CD4-positive, CD25-positive, alpha-beta regulatory T cell (primary cell): Measurements from ENCODE around the gene ZC3H4. TPM values are rescaled to one million over a fixed set of nuclear protein-coding genes. Genes with fewer than 3 reads are reported as not detected.
A peak's percentile ranks its signal among the peaks of the same experiment; 100 is the strongest.

Source experiments
- ATAC-seq, 2 donors: fragments of 150-1000 bp; cut with Tn5 transposase; one replicate each; pipeline ENCODE4 v1.10.0; 2021; ENCODE audit warnings: low read depth in 2 of 2, moderate number of reproducible peaks in 2 of 2, moderate library complexity in 1 of 2
- DNase-seq, 3 donors: peaks; one replicate each; pipeline versions ENCODE4 v3.0.0 to v3.0.0-alpha.2; 2012 to 2022; ENCODE audit warnings: mixed read lengths in 1 of 3
- H3K27ac ChIP-seq: one replicate; pipeline ENCODE4 v1.7.0; 2013; ENCODE audit warnings: mild to moderate bottlenecking, low read length; ENCODE audit not compliant: insufficient read depth, poor library complexity, severe bottlenecking
- H3K27me3 ChIP-seq: one replicate; pipeline ENCODE4 v1.7.0; 2013; ENCODE audit warnings: low read length; ENCODE audit not compliant: control insufficient read depth, insufficient read depth
- H3K36me3 ChIP-seq: one replicate; pipeline ENCODE4 v1.7.0; 2013; ENCODE audit warnings: mild to moderate bottlenecking, low read length, moderate library complexity; ENCODE audit not compliant: control insufficient read depth, insufficient read depth
- H3K4me1 ChIP-seq: 2 replicates; pipeline ENCODE4 v1.7.0; 2013; ENCODE audit warnings: mild to moderate bottlenecking, low read length; ENCODE audit not compliant: insufficient read depth, control insufficient read depth, poor library complexity, severe bottlenecking
- H3K4me3 ChIP-seq: one replicate; pipeline ENCODE4 v1.7.0; 2013; ENCODE audit warnings: low read depth, mild to moderate bottlenecking, low read length, moderate library complexity
- H3K9me3 ChIP-seq, 2 experiments: 1 replicate in 1 of 2; 2 replicates in 1 of 2; pipeline ENCODE4 v1.7.0; 2013; ENCODE audit warnings: low read length in 2 of 2, mild to moderate bottlenecking in 1 of 2, moderate library complexity in 1 of 2; ENCODE audit not compliant: control insufficient read depth in 2 of 2
- H3K27ac Mint-ChIP-seq, 3 donors: one replicate each; pipeline ENCODE4 v1.8.0; 2020 to 2022; ENCODE audit warnings: mild to moderate bottlenecking in 3 of 3, mixed read lengths in 3 of 3, moderate library complexity in 2 of 3
- H3K27me3 Mint-ChIP-seq: one replicate; pipeline ENCODE4 v1.8.0; 2022; ENCODE audit warnings: mild to moderate bottlenecking, mixed read lengths
- H3K36me3 Mint-ChIP-seq: one replicate; pipeline ENCODE4 v1.8.0; 2020; ENCODE audit warnings: mixed read lengths
- H3K4me1 Mint-ChIP-seq, 4 donors: one replicate each; pipeline ENCODE4 v1.8.0; 2020 to 2022; ENCODE audit warnings: mixed read lengths in 4 of 4, mild to moderate bottlenecking in 1 of 4
- H3K4me3 Mint-ChIP-seq, 4 donors: one replicate each; pipeline ENCODE4 v1.8.0; 2020 to 2022; ENCODE audit warnings: mild to moderate bottlenecking in 4 of 4, mixed read lengths in 4 of 4, moderate library complexity in 3 of 4
- H3K9me3 Mint-ChIP-seq, 7 donors: one replicate each; pipeline ENCODE4 v1.8.0; 2020 to 2022; ENCODE audit warnings: mixed read lengths in 7 of 7, mild to moderate bottlenecking in 3 of 7, moderate library complexity in 2 of 7
- polyA plus RNA-seq, 4 donors: library from polyadenylated mRNA; unstranded; fragments of 300-500 nt; fragmentation: Illumina TruSeq; gene quantifications; one replicate each; pipeline ENCODE4 v1.2.3, GENCODE V29; 2021
- total RNA-seq: library from RNA; stranded (reverse); gene quantifications from one replicate; pipeline ENCODE4 v1.2.3, GENCODE V29; 2022

Gene ZC3H4
- 84.7 TPM for total RNA-seq
- polyA plus RNA-seq, result under 1 TPM; 0.58 to 0.84 (median 0.69) TPM

- Histone ChIP-seq H3K27me3 (no peaks in the 10 kb centered on the region), H3K9me3 (no peaks in the 10 kb centered on the region), H3K4me3 (peak within 1 kb of the TSS; percentile 95), H3K4me1 (peaks cover 36% of the 10 kb centered on the region), H3K27ac (peak within 1 kb of the TSS; percentile 100), H3K36me3 (peaks cover 5% of the 10 kb centered on the region)
- peaks cover 0 to 3% (median 0%) of the 10 kb centered on the region in 7 donors for H3K9me3 Mint-ChIP-seq
- H3K4me1 Mint-ChIP-seq, result peaks cover 9 to 36% (median 27%) of the 10 kb centered on the region in 4 donors
- peak within 1 kb of the TSS; percentile 99 to 100 (median 99) for H3K27ac Mint-ChIP-seq
- H3K36me3 Mint-ChIP-seq, result peaks cover 19% of the 10 kb centered on the region
- peak; percentile 100 for DNase-seq
- ATAC-seq, result peak; percentile 83 to 86
- peak within 1 kb of the TSS; percentile 90 to 100 (median 99) for H3K4me3 Mint-ChIP-seq
- peaks cover 12% of the 10 kb centered on the region for H3K27me3 Mint-ChIP-seq
These were observed at the start of gene ZC3H4 for GRCh38 chr19:47112997-47113849. Gene ZC3H4, minus strand, starts transcription at chr19:47113776. Its CDS starts 1,192 bp downstream, at chr19:47112584.

- H3K27me3 Mint-ChIP-seq, result no peaks in the 10 kb centered on the region
- Histone ChIP-seq H3K9me3 (no peaks in the 10 kb centered on the region), H3K36me3 (peaks cover 4% of the 10 kb centered on the region), H3K4me3 (no peak overlapping the region), H3K27ac (no peak overlapping the region), H3K4me1 (peaks cover 51% of the 10 kb centered on the region), H3K27me3 (no peaks in the 10 kb centered on the region)
- DNase-seq (no peak), ATAC-seq (no peak)
- H3K4me1 Mint-ChIP-seq, result peaks cover 24 to 57% (median 34%) of the 10 kb centered on the region in 4 donors
- H3K36me3 Mint-ChIP-seq, result peaks cover 12% of the 10 kb centered on the region
- no peaks in the 10 kb centered on the region for H3K9me3 Mint-ChIP-seq
- peak overlapping the region; percentile 20 to 86 (median 66) for H3K27ac Mint-ChIP-seq
- no peak overlapping the region for H3K4me3 Mint-ChIP-seq
These were observed 48.4 kb upstream of the ZC3H4 start for GRCh38 chr19:47161876-47162489.

- H3K4me1 Mint-ChIP-seq, result peaks cover 26 to 72% (median 41%) of the 10 kb centered on the region in 4 donors
- Histone ChIP-seq H3K27me3 (no peaks in the 10 kb centered on the region), H3K9me3 (no peaks in the 10 kb centered on the region), H3K27ac (peak overlapping the region; percentile 78), H3K4me3 (peak overlapping the region; percentile 79), H3K4me1 (peaks cover 66% of the 10 kb centered on the region), H3K36me3 (peaks cover 10% of the 10 kb centered on the region)
- H3K9me3 Mint-ChIP-seq, result no peaks in the 10 kb centered on the region
- H3K27me3 Mint-ChIP-seq, result no peaks in the 10 kb centered on the region
- H3K36me3 Mint-ChIP-seq, result peaks cover 19% of the 10 kb centered on the region
- peak overlapping the region; percentile 87 to 97 (median 91) for H3K27ac Mint-ChIP-seq
- DNase-seq (peak; percentile 24 to 71 (median 61)), ATAC-seq (peak; percentile 84 to 85)
- H3K4me3 Mint-ChIP-seq, result peak overlapping the region; percentile 39 to 86 (median 66)
These were observed 45.4 kb upstream of the ZC3H4 start for GRCh38 chr19:47158879-47159503.

- Mint-ChIP-seq H3K27ac (peak overlapping the region; percentile 87 to 97 (median 91)), H3K4me3 (peak overlapping the region; percentile 39 to 86 (median 71)), H3K9me3 (no peaks in the 10 kb centered on the region), H3K4me1 (peaks cover 26 to 72% (median 41%) of the 10 kb centered on the region in 4 donors), H3K27me3 (no peaks in the 10 kb centered on the region), H3K36me3 (peaks cover 19% of the 10 kb centered on the region)
- Histone ChIP-seq H3K36me3 (peaks cover 13% of the 10 kb centered on the region), H3K4me3 (peak overlapping the region; percentile 79), H3K27me3 (no peaks in the 10 kb centered on the region), H3K27ac (peak overlapping the region; percentile 78), H3K9me3 (no peaks in the 10 kb centered on the region), H3K4me1 (peaks cover 66% of the 10 kb centered on the region)
- ATAC-seq (no peak), DNase-seq (no peak)
These were observed 44.8 kb upstream of the ZC3H4 start for GRCh38 chr19:47158367-47158791.

- H3K4me3 ChIP-seq, result peak overlapping the region; percentile 79
- H3K27ac ChIP-seq, result peak overlapping the region; percentile 78
- Mint-ChIP-seq H3K36me3 (peaks cover 25% of the 10 kb centered on the region), H3K27me3 (no peaks in the 10 kb centered on the region), H3K4me1 (peaks cover 27 to 73% (median 42%) of the 10 kb centered on the region in 4 donors), H3K4me3 (peak overlapping the region in 3 of 4 donors; percentile 39 to 86 (median 80)), H3K27ac (peak overlapping the region; percentile 87 to 98 (median 91)), H3K9me3 (no peaks in the 10 kb centered on the region)
- peaks cover 17% of the 10 kb centered on the region for H3K36me3 ChIP-seq
- H3K9me3 ChIP-seq, result no peaks in the 10 kb centered on the region
- DNase-seq, result peak; percentile 26 to 72 (median 27)
- H3K4me1 ChIP-seq, result peaks cover 64% of the 10 kb centered on the region
- no peak for ATAC-seq
- no peaks in the 10 kb centered on the region for H3K27me3 ChIP-seq
These were observed 44.1 kb upstream of the ZC3H4 start for GRCh38 chr19:47157431-47158321.

- H3K4me1 ChIP-seq, result peaks cover 57% of the 10 kb centered on the region
- no peaks in the 10 kb centered on the region for H3K9me3 Mint-ChIP-seq
- no peaks in the 10 kb centered on the region for H3K27me3 Mint-ChIP-seq
- peak overlapping the region; percentile 78 for H3K27ac ChIP-seq
- H3K4me3 ChIP-seq, result peak overlapping the region; percentile 79
- peaks cover 29% of the 10 kb centered on the region for H3K36me3 Mint-ChIP-seq
- ATAC-seq (no peak), DNase-seq (peak in 2 of 3 donors; percentile 23 to 54)
- no peaks in the 10 kb centered on the region for H3K9me3 ChIP-seq
- no peaks in the 10 kb centered on the region for H3K27me3 ChIP-seq
- peak overlapping the region; percentile 87 to 98 (median 91) for H3K27ac Mint-ChIP-seq
- H3K4me1 Mint-ChIP-seq, result peaks cover 33 to 70% (median 42%) of the 10 kb centered on the region in 4 donors
- peak overlapping the region; percentile 30 to 86 (median 59) for H3K4me3 Mint-ChIP-seq
- H3K36me3 ChIP-seq, result peaks cover 25% of the 10 kb centered on the region
These were observed 43.4 kb upstream of the ZC3H4 start for GRCh38 chr19:47156861-47157430.
